GM23248 (cell line): ENCODE results near the gene RBMS1. TPM values are rescaled to one million over a fixed set of nuclear protein-coding genes. Genes with fewer than 3 reads are reported as not detected.

Experiments used
- DNase-seq: peaks from one replicate; pipeline ENCODE4 v3.0.0-alpha.2; 2015
- H2AFZ ChIP-seq: fragments of 200-600 bp; sonication (generic); 2 replicates; pipeline ENCODE4 v1.6.1; 2016; ENCODE audit warnings: antibody characterized with exemption
- H3F3A ChIP-seq: fragments of 200-600 bp; sonication (generic); 2 replicates; pipeline ENCODE4 v1.6.1; 2016; ENCODE audit warnings: mild to moderate bottlenecking, antibody characterized with exemption, mixed run types; ENCODE audit not compliant: insufficient read depth
- H3K27ac ChIP-seq: fragments of 200-600 bp; sonication (generic); 2 replicates; pipeline ENCODE4 v1.5.1; 2016; ENCODE audit warnings: mild to moderate bottlenecking
- H3K27me3 ChIP-seq: fragments of 200-600 bp; sonication (generic); replicated peaks from 2 replicates; pipeline ENCODE4 v1.6.1; 2016; ENCODE audit warnings: mild to moderate bottlenecking; ENCODE audit not compliant: insufficient read depth
- H3K36me3 ChIP-seq: fragments of 200-600 bp; sonication (generic); 2 replicates; pipeline ENCODE4 v1.6.1; 2016; ENCODE audit warnings: low read depth, mild to moderate bottlenecking
- H3K4me1 ChIP-seq: fragments of 200-600 bp; sonication (generic); 2 replicates; pipeline ENCODE4 v1.6.1; 2016; ENCODE audit warnings: mild to moderate bottlenecking; ENCODE audit not compliant: insufficient read depth
- H3K4me2 ChIP-seq: fragments of 200-600 bp; sonication (generic); one replicate; pipeline ENCODE4 v1.6.1; 2016; ENCODE audit warnings: mild to moderate bottlenecking; ENCODE audit not compliant: unreplicated experiment
- H3K4me3 ChIP-seq: fragments of 200-600 bp; sonication (generic); 2 replicates; pipeline ENCODE4 v1.5.1; 2016; ENCODE audit warnings: mild to moderate bottlenecking
- H3K79me2 ChIP-seq: fragments of 200-600 bp; sonication (generic); 2 replicates; pipeline ENCODE4 v1.6.1; 2016; ENCODE audit warnings: mild to moderate bottlenecking; ENCODE audit not compliant: insufficient read depth
- H3K9ac ChIP-seq: fragments of 200-600 bp; sonication (generic); 2 replicates; pipeline ENCODE4 v1.6.1; 2016; ENCODE audit warnings: mild to moderate bottlenecking
- H3K9me2 ChIP-seq: fragments of 200-600 bp; sonication (generic); 2 replicates; pipeline ENCODE4 v1.6.1; 2016; ENCODE audit warnings: mixed run types, mild to moderate bottlenecking, moderate library complexity; ENCODE audit not compliant: insufficient read depth
- H3K9me3 ChIP-seq: fragments of 200-600 bp; sonication (generic); one replicate; pipeline ENCODE4 v1.6.1; 2017; ENCODE audit warnings: low read depth
- H4K20me1 ChIP-seq: fragments of 200-600 bp; sonication (generic); 2 replicates; pipeline ENCODE4 v1.6.0; 2016; ENCODE audit not compliant: insufficient read depth
- EZH2 ChIP-seq: fragments of 200-600 bp; sonication (generic); IDR thresholded peaks from 2 replicates; pipeline ENCODE4 v1.6.1; 2018; ENCODE audit warnings: antibody characterized with exemption, mild to moderate bottlenecking; ENCODE audit not compliant: insufficient read depth, poor library complexity, severe bottlenecking
- EZH2phosphoT487 ChIP-seq: fragments of 200-600 bp; sonication (generic); IDR thresholded peaks from 2 replicates; pipeline ENCODE4 v1.6.1; 2018; ENCODE audit warnings: antibody characterized with exemption, moderate library complexity, mild to moderate bottlenecking, low read depth; ENCODE audit not compliant: insufficient read depth
- WGBS, 2 experiments: methylation state at CpG; one replicate each; pipeline ENCODE4 v1.1.6; 2015 to 2017; ENCODE audit warnings: low lambda C conversion rate in 2 of 2, low coverage in 1 of 2; ENCODE audit errors: missing lambda C conversion rate in 2 of 2; 5-methylcytosine and 5-hydroxymethylcytosine counted together
- in situ Hi-C: fragments of 300-500 bp; cut with MboI; formaldehyde crosslinking; loops from 2 replicates; pipeline ENCODE4 v1.15.0; 2020
- polyA plus RNA-seq: library from polyadenylated mRNA; unstranded; fragments of >200 nt; fragmentation: Nextera tagmentation; extraction: Ambion mirVana; gene quantifications from 2 replicates; pipeline ENCODE4 v1.2.1, GENCODE V29; 2016
- total RNA-seq: library from RNA; depleted of rRNA; stranded (reverse); fragments of >200 nt; shearing (Covaris generic); gene quantifications from 2 replicates; pipeline ENCODE4 v1.2.3, GENCODE V29; 2014

RBMS1 gene
- total and polyA plus RNA-seq, 2 experiments from 2014 or later = 72.3 to 91.7 TPM

DNA sequence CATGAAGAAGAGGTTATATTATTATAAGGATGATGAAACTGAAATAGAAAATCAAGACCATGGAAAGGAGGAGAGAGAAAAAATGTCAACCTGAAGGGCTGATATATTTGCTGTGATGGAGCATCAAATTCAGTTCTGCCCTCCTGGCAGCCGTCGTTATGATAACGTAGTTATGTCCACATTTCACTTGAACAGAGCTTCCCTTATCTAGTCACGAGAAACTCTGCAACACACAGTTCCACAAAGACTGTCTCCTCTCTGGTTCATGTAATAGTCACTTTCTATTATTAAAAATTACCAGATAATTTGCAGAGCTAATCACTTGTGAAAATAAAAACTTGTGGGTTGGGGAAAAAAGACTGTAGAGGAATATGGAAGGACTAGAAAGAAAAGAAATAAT, 19.5 kb upstream of the RBMS1 start:
- no peak overlapping the region for H3K4me3 ChIP-seq
- no peak overlapping the region for H3K4me2 ChIP-seq
- DNase-seq = no peak
- WGBS, 2 experiments = 94 to 95% methylated on average over 4 of the region's 4 CpGs
- H4K20me1 ChIP-seq = no peaks in the 10 kb centered on the region
- H3K9ac ChIP-seq = no peak overlapping the region
- no peaks in the 10 kb centered on the region for H3K9me3 ChIP-seq
- H3K9me2 ChIP-seq = no peaks in the 10 kb centered on the region
- no peaks in the 10 kb centered on the region for H3K27me3 ChIP-seq
- H3K27ac ChIP-seq = no peak overlapping the region
- in situ Hi-C loops = no loop called here
- TF ChIP-seq EZH2 = no peak
- TF ChIP-seq EZH2phosphoT487 = no peak
- H3K79me2 ChIP-seq = no peaks in the 10 kb centered on the region
- H3K36me3 ChIP-seq = no peaks in the 10 kb centered on the region
- no peaks in the 10 kb centered on the region for H3F3A ChIP-seq
- H3K4me1 ChIP-seq = 0 out of 2 replicates have a peak, but pooled peaks cover 10% of the 10 kb centered on the region
- H2AFZ ChIP-seq = no peak overlapping the region

- no peaks in the 10 kb centered on the region for H3K9me2 ChIP-seq
- no peak for DNase-seq
- no peaks in the 10 kb centered on the region for H3K36me3 ChIP-seq
- H3K79me2 ChIP-seq = no peaks in the 10 kb centered on the region
- H3K4me1 ChIP-seq = 0 out of 2 replicates have a peak, but pooled peaks cover 7% of the 10 kb centered on the region
- 80% methylated on average over 4 of the region's 4 CpGs for WGBS, 2 experiments
- no peak overlapping the region for H3K4me3 ChIP-seq
- H3K27me3 ChIP-seq = no peaks in the 10 kb centered on the region
- H4K20me1 ChIP-seq = no peaks in the 10 kb centered on the region
- H3F3A ChIP-seq = no peaks in the 10 kb centered on the region
- H3K9me3 ChIP-seq = no peaks in the 10 kb centered on the region
- in situ Hi-C loops = no loop called here
- no peak overlapping the region for H3K9ac ChIP-seq
- no peak overlapping the region for H3K27ac ChIP-seq
- no peak overlapping the region for H3K4me2 ChIP-seq
- no peak overlapping the region for H2AFZ ChIP-seq
- TF ChIP-seq EZH2phosphoT487 (no peak), EZH2 (no peak)
These were observed 18.9 kb upstream of the RBMS1 start for GRCh38 chr2:160512491-160512890.

DNA sequence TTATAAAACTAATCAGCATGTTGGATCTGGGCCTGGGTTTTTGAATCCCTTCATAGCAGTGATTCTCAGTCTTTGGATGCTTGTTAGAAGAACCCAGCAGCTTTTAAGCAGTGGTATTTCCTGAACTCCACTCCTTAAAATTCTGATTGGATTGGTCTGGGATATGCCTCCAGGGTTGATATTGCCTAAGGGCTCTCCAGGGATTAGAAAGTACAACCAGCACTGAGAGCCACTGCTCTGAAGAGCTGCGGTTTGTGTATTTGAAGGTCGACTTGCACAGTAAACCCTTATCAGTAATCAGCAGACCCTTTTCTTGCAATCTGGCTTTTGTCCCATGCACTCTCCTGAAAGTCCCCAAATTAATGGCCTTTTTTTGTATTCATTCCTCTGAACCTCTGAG, 17.0 kb upstream of the RBMS1 start:
- no peaks in the 10 kb centered on the region for H3K9me2 ChIP-seq
- in situ Hi-C loops = no loop called here
- H3K36me3 ChIP-seq = no peaks in the 10 kb centered on the region
- no peaks in the 10 kb centered on the region for H3K27me3 ChIP-seq
- H3K79me2 ChIP-seq = no peaks in the 10 kb centered on the region
- TF ChIP-seq EZH2 = no peak
- no peak for TF ChIP-seq EZH2phosphoT487
- DNase-seq = peak; percentile 29
- 44 to 59% methylated on average over 2 of the region's 2 CpGs for WGBS, 2 experiments
- H3K4me2 ChIP-seq = no peak overlapping the region
- no peak overlapping the region for H3K9ac ChIP-seq
- no peak overlapping the region for H2AFZ ChIP-seq
- no peak overlapping the region for H3K4me3 ChIP-seq
- H3K4me1 ChIP-seq = no peaks in the 10 kb centered on the region
- H3K27ac ChIP-seq = no peak overlapping the region
- no peaks in the 10 kb centered on the region for H3F3A ChIP-seq
- H4K20me1 ChIP-seq = no peaks in the 10 kb centered on the region
- H3K9me3 ChIP-seq = no peaks in the 10 kb centered on the region

DNA sequence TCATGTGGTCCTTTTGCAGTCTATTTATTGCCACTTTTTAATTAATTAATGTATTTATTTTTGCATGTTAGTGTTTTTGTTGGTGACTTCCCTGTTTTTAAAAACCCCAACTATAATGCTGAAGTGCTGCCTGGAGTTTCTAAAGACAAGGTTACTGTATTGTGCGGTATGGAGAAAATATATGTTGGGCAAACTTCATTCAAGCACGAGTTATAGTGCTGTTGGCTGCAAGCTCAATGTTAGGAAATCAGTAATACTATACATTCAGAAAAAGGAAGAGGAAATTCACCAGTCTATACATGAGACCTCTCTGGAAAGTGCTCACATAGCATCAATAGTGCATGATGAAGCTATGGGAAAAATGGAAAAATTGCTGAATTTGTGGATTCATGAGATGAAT, 15.4 kb upstream of the RBMS1 start:
- Histone ChIP-seq H3K27me3 (no peaks in the 10 kb centered on the region), H3F3A (no peaks in the 10 kb centered on the region), H3K79me2 (no peaks in the 10 kb centered on the region), H3K9ac (no peak overlapping the region), H3K4me2 (no peak overlapping the region), H3K9me3 (no peaks in the 10 kb centered on the region), H3K27ac (no peak overlapping the region), H3K9me2 (no peaks in the 10 kb centered on the region), H3K36me3 (no peaks in the 10 kb centered on the region), H3K4me3 (no peak overlapping the region), H4K20me1 (no peaks in the 10 kb centered on the region), H3K4me1 (no peaks in the 10 kb centered on the region; the same call in 1 of the 2 replicates), H2AFZ (no peak overlapping the region)
- in situ Hi-C loops = no loop called here
- TF ChIP-seq EZH2 = no peak
- TF ChIP-seq EZH2phosphoT487 = no peak
- DNase-seq = no peak
- WGBS, 2 experiments = 94 to 95% methylated on average over 2 of the region's 2 CpGs

DNA sequence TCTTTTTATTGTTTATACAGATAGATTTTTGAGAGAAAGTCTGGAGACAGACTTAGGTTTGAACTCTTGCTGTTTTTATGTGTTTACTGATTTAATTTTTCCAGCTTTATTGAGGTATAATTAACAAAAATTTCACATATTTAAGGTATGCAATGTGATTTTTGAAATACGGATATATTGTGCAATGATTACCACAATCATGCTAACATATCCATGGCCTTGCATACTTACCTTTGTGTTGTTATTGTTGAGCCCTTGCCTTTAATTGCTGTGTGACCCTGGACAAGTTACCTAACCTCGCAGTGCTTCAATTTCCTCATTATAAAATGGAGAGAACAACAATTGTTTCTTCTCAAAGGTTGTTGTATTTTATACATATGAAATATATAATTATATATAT, 13.9 kb upstream of the RBMS1 start:
- Histone ChIP-seq H3K27me3 (no peaks in the 10 kb centered on the region), H3F3A (no peaks in the 10 kb centered on the region), H3K4me1 (no peaks in the 10 kb centered on the region; the same call in 1 of the 2 replicates), H3K4me3 (no peak overlapping the region), H3K4me2 (no peak overlapping the region), H3K9me3 (no peaks in the 10 kb centered on the region), H3K9me2 (no peaks in the 10 kb centered on the region), H3K79me2 (no peaks in the 10 kb centered on the region), H3K27ac (no peak overlapping the region), H3K36me3 (no peaks in the 10 kb centered on the region), H2AFZ (no peak overlapping the region), H4K20me1 (no peaks in the 10 kb centered on the region), H3K9ac (no peak overlapping the region)
- 30 to 31% methylated on average over 2 of the region's 2 CpGs for WGBS, 2 experiments
- TF ChIP-seq EZH2 = no peak
- no peak for TF ChIP-seq EZH2phosphoT487
- no peak for DNase-seq
- in situ Hi-C loops = no loop called here
